Measurements from ENCODE around the gene ADAM19.

- no peak for TF ChIP-seq CTCF (IDR thresholded peaks at IDR 0.05)
- TF ChIP-seq POLR2A (IDR thresholded peaks at IDR 0.05), result no peak
Measured at GRCh38 chr5:157470631-157471030, 104.9 kb downstream of the ADAM19 start.
